Adrenal gland (tissue), 5 donors: Measurements from ENCODE around the gene LGR5.

Experiments used
- CTCF ChIP-seq, 6 experiments: fragments of 450-650 bp in 4 of 6; fragments of 200-600 bp in 2 of 6; sonication (generic) in 1 of 6; IDR thresholded peaks; 1 replicate in 5 of 6; 2 replicates in 1 of 6; pipeline versions ENCODE4 v1.5.1 to v1.8.0; 2016 to 2021; ENCODE audit warnings: antibody characterized with exemption in 6 of 6, mild to moderate bottlenecking in 2 of 6, moderate library complexity in 1 of 6
- POLR2A ChIP-seq, 2 donors: fragments of 450-650 bp; IDR thresholded peaks; one replicate each; pipeline ENCODE4 v1.6.1; 2017; ENCODE audit warnings: antibody characterized with exemption in 2 of 2, mild to moderate bottlenecking in 2 of 2, moderate library complexity in 1 of 2
- donor health status: DM: no; HTN: no; CAD: no.

GRCh38 chr12:71456316-71456715, 16.7 kb downstream of the LGR5 start:
- TF ChIP-seq CTCF (IDR thresholded peaks at IDR 0.05) = no peak
- TF ChIP-seq POLR2A (IDR thresholded peaks at IDR 0.05) = no peak
